ENCODE results near the gene P2RY11.

DNA sequence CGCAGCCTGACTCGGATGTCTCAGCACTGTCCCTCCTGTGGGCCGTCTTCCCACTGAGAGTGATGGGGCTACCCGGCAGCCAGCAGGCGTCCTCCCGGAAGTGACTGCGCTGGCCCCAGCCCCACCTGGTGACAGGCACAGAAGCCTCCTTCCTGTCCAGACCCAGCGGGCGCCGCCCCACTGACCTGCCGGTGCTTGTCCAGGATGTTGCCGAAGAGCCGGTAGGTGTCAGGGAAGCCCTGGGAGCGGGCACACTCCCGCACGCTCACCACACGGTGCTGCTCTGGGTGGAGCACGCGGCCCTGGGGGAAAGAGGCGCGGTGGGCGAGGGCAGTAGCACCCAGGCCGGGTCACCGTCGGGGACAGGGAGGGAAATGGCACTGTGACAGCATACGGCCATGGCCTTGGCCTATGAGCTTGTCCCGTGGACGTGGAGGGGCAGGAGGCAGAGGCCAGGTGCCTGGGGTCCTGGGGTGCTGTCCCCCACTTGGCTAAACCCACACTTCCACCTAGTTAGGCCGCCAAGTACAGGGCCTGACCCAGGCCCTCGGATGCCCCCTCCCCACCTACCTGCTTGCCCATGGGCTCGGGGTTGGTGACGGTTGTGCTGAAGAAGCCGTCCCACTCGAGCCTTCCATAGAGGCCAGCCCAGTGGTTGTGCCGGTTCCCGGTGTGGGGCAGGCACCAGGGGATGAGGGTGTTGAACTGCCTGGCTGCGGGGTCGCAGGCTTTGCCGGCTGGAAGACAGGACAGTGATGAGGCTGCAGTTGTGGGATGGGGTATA, 24.2 kb downstream of the P2RY11 start:
- TF ChIP-seq EZH2 (IDR thresholded peaks at IDR 0.05): no peak
- TF ChIP-seq POLR2AphosphoS5 (IDR thresholded peaks at IDR 0.05; ENCODE audit: borderline replicate concordance, low read depth, low read length): no peak; the same call in 1 of the 2 replicates
- no peak for TF ChIP-seq FOXP2 (optimal IDR thresholded peaks at IDR 0.05; ENCODE audit: control extremely low read depth, extremely low read length, insufficient read depth)

Data from SK-N-MC (cell line).